ENCODE measurements around the gene DPP6. TPM values are rescaled to one million over a fixed set of nuclear protein-coding genes. Genes with fewer than 3 reads are reported as not detected.
A peak's percentile ranks its signal among the peaks of the same experiment; 100 is the strongest.
"Not testable (repeated sequence)": the region's sequence is repeated elsewhere in the genome, so short reads cannot be mapped to it uniquely, and the experiment has no call there.

Gene DPP6
- total and polyA plus RNA-seq, 2 of the 8 experiments (the other 6 are each of a cell fraction or from before 2014, with no cell fraction given), result 4.7 to 6.8 TPM

- peak; percentile 71 for FAIRE-seq
Observed at GRCh38 chr7:154054664-154055063, 2.5 kb downstream of the DPP6 start.

More at GRCh38 chr7:154054664-154055063, 2.5 kb downstream of the DPP6 start:
- POLR2A ChIA-PET (ENCODE audit: partially characterized antibody); H3K4me1 ChIP-seq (replicated peaks in 1 of 4; ENCODE audit: control insufficient read depth in 3 of 4, insufficient read depth in 4 of 4, low read length in 3 of 4); H3K56ac ChIP-seq (replicated peaks; ENCODE audit: insufficient read length, low read depth, low read length); DNase-seq (ENCODE audit: low read depth in 1 of 2, low spot score in 2 of 2); H3K18ac ChIP-seq (ENCODE audit: extremely low read depth, low read length); H3K9ac ChIP-seq (replicated peaks in 1 of 4; ENCODE audit: extremely low read depth in 1 of 4, low read depth in 3 of 4, low read length in 3 of 4); H4K5ac ChIP-seq (ENCODE audit: insufficient read length, low read depth, low read length); H2AK5ac ChIP-seq (ENCODE audit: low read depth, low read length); H3K4me2 ChIP-seq (ENCODE audit: insufficient read depth in 1 of 2, low read depth in 2 of 2, low read length in 2 of 2); H3K14ac ChIP-seq (ENCODE audit: insufficient read length); H3K27me3 ChIP-seq (replicated peaks in 1 of 4; ENCODE audit: control insufficient read depth in 3 of 4, extremely low read depth in 1 of 4, insufficient read depth in 3 of 4, low read length in 3 of 4); H3K79me1 ChIP-seq (ENCODE audit: low read depth, low read length); H2BK15ac ChIP-seq (ENCODE audit: low read length); H3K9me3 ChIP-seq (ENCODE audit: insufficient read depth in 2 of 2, low read depth in 1 of 2, low read length in 1 of 2); H3K23ac ChIP-seq (ENCODE audit: insufficient read length); H3K79me2 ChIP-seq (ENCODE audit: control insufficient read depth in 1 of 2, insufficient read depth in 2 of 2, low read length in 2 of 2); H3K4ac ChIP-seq (replicated peaks; ENCODE audit: insufficient read length, low read depth, low read length); H2BK5ac ChIP-seq (ENCODE audit: low read depth, low read length); H3K27ac ChIP-seq (ENCODE audit: low read depth, low read length); H3K36me3 ChIP-seq (ENCODE audit: control insufficient read depth in 2 of 4, insufficient read depth in 4 of 4, low read length in 3 of 4); H4K20me1 ChIP-seq (replicated peaks in 1 of 2; ENCODE audit: control insufficient read depth in 1 of 2, insufficient read depth in 2 of 2, low read length in 2 of 2); H2BK120ac ChIP-seq (replicated peaks; ENCODE audit: low read depth, low read length); H3K23me2 ChIP-seq (ENCODE audit: low read depth, low read length); H2AFZ ChIP-seq (ENCODE audit: low read length); H2BK12ac ChIP-seq (ENCODE audit: low read depth, low read length); H4K8ac ChIP-seq (ENCODE audit: extremely low read depth, insufficient read depth, low read length); H4K91ac ChIP-seq (replicated peaks; ENCODE audit: insufficient read length, low read length); H2BK20ac ChIP-seq (ENCODE audit: low read length); H3K4me3 ChIP-seq (ENCODE audit: extremely low read depth in 1 of 4, insufficient read depth in 2 of 4, low read depth in 3 of 4, low read length in 4 of 4): not testable (repeated sequence)
- peak; percentile 22 to 25; a peak in 3 of 4 replicates for TF ChIP-seq RAD21 (IDR thresholded peaks at IDR 0.05 in 1 of 2, conservative IDR thresholded peaks at IDR 0.05 in 1 of 2; ENCODE audit: low read depth in 2 of 2, low read length in 2 of 2)
- WGBS, 2 experiments (ENCODE audit: extremely low coverage in 1 of 2, insufficient coverage in 1 of 2, insufficient read length in 1 of 2, insufficient replicate concordance in 2 of 2, low coverage in 1 of 2, low lambda C conversion rate in 2 of 2, missing lambda C conversion rate in 1 of 2), result 6% methylated on average over 1 of the region's 2 CpGs; no CpG with 5 or more reads in 1 of the 2 experiments
- CTCF ChIA-PET (ENCODE audit: partially characterized antibody), result interaction anchor here (0.6 kb wide), 1 partner anchor 639 kb away, joined by 3 read pairs; no protein-coding TSS in a partner anchor
